NOMO-1 treated with dmso at 0.1 percent for 144 hours (cell line): ENCODE data around the gene CCDC126.
"Not testable (repeated sequence)": the region's sequence is repeated elsewhere in the genome, so short reads cannot be mapped to it uniquely, and the experiment has no call there.

ENCODE experiments used
- DNase-seq: peaks from one replicate; lab custom pipeline; 2025; ENCODE audit not compliant: unreplicated experiment; lab: John Stamatoyannopoulos, UW

Gene CCDC126

GRCh38 chr7:23622506-23622925 is 25.3 kb downstream of the CCDC126 start:
- DNase-seq = no peak

- DNase-seq = no peak
Measured at GRCh38 chr7:23628370-23628769, 31.2 kb downstream of the CCDC126 start.

- DNase-seq = no peak
Measured at GRCh38 chr7:23633417-23633816, 36.2 kb downstream of the CCDC126 start.

GRCh38 chr7:23645822-23646221 is 48.6 kb downstream of the CCDC126 start:
- no peak for DNase-seq

GRCh38 chr7:23653942-23654341 is 56.8 kb downstream of the CCDC126 start:
- DNase-seq = no peak

GRCh38 chr7:23654508-23654907 is 57.3 kb downstream of the CCDC126 start:
- no peak for DNase-seq

GRCh38 chr7:23655433-23655832 is 58.3 kb downstream of the CCDC126 start:
- no peak for DNase-seq

GRCh38 chr7:23658831-23659427 is 61.7 kb downstream of the CCDC126 start:
- DNase-seq = no peak

- DNase-seq = no peak
Measured at GRCh38 chr7:23661385-23661784, 64.2 kb downstream of the CCDC126 start.

GRCh38 chr7:23662124-23662983 is 65.2 kb downstream of the CCDC126 start:
- DNase-seq = no peak

GRCh38 chr7:23662984-23663313 is 65.8 kb downstream of the CCDC126 start:
- DNase-seq = no peak

- DNase-seq = no peak
Measured at GRCh38 chr7:23664122-23664521, 66.9 kb downstream of the CCDC126 start.

- no peak for DNase-seq
Measured at GRCh38 chr7:23672033-23672432, 74.9 kb downstream of the CCDC126 start.

GRCh38 chr7:23679898-23680413 is 82.8 kb downstream of the CCDC126 start, which contains the start of gene FAM221A:
TSS of gene FAM221A (plus strand) at chr7:23680199. CDS start at chr7:23680219, 20 bp downstream.
- DNase-seq = peak; percentile 37

- DNase-seq = no peak
Measured at GRCh38 chr7:23680414-23681405, 83.5 kb downstream of the CCDC126 start.

GRCh38 chr7:23684041-23684440 is 86.9 kb downstream of the CCDC126 start:
- not testable (repeated sequence) for DNase-seq

- no peak for DNase-seq
Measured at GRCh38 chr7:23685731-23686130, 88.5 kb downstream of the CCDC126 start.

GRCh38 chr7:23687011-23687410 is 89.8 kb downstream of the CCDC126 start:
- DNase-seq = no peak

- DNase-seq = no peak
Measured at GRCh38 chr7:23689165-23689564, 92.0 kb downstream of the CCDC126 start.

GRCh38 chr7:23691320-23691719 is 94.1 kb downstream of the CCDC126 start:
- DNase-seq = no peak

GRCh38 chr7:23693224-23693623 is 96.0 kb downstream of the CCDC126 start:
- no peak for DNase-seq
